Stimulated activated effector memory CD8-positive, alpha-beta T cell treated with anti-CD3 and anti-CD28 coated beads, Interleukin-12 subunit alpha, Interleukin-12 subunit beta, amount 100 ng/mL, for 72 hours (primary cell): Measurements from ENCODE around the gene SORT1.

Source experiments
- ATAC-seq: fragments of 150-1000 bp; cut with Tn5 transposase; 2 replicates; pipeline ENCODE4 v1.10.0; 2021
- DNase-seq, 2 donors: peaks; one replicate each; pipeline ENCODE4 v3.0.0; 2021 to 2022; ENCODE audit warnings: low spot score in 2 of 2
- H3K27ac Mint-ChIP-seq: one replicate; pipeline ENCODE4 v1.8.0; 2022; ENCODE audit warnings: mild to moderate bottlenecking, mixed read lengths
- H3K36me3 Mint-ChIP-seq: one replicate; pipeline ENCODE4 v1.8.0; 2022; ENCODE audit warnings: mild to moderate bottlenecking, mixed read lengths
- H3K4me1 Mint-ChIP-seq: one replicate; pipeline ENCODE4 v1.8.0; 2022; ENCODE audit warnings: mixed read lengths
- H3K4me3 Mint-ChIP-seq: one replicate; pipeline ENCODE4 v1.8.0; 2022; ENCODE audit warnings: mild to moderate bottlenecking, mixed read lengths
- H3K9me3 Mint-ChIP-seq: one replicate; pipeline ENCODE4 v1.8.0; 2022; ENCODE audit warnings: mixed read lengths

SORT1 gene

GRCh38 chr1:109272831-109273547 is 124.7 kb downstream of the SORT1 start:
- no peak overlapping the region for H3K27ac Mint-ChIP-seq
- no peaks in the 10 kb centered on the region for H3K36me3 Mint-ChIP-seq
- no peak for ATAC-seq
- H3K9me3 Mint-ChIP-seq, result no peaks in the 10 kb centered on the region
- no peak overlapping the region for H3K4me3 Mint-ChIP-seq
- DNase-seq, result no peak
- H3K4me1 Mint-ChIP-seq, result peaks cover 6% of the 10 kb centered on the region

GRCh38 chr1:109272021-109272799 is 125.5 kb downstream of the SORT1 start:
- Mint-ChIP-seq H3K4me3 (no peak overlapping the region), H3K36me3 (no peaks in the 10 kb centered on the region), H3K27ac (no peak overlapping the region), H3K9me3 (no peaks in the 10 kb centered on the region), H3K4me1 (peaks cover 4% of the 10 kb centered on the region)
- ATAC-seq (no peak), DNase-seq (no peak)

GRCh38 chr1:109271458-109271857 is 126.3 kb downstream of the SORT1 start:
- DNase-seq, result no peak

GRCh38 chr1:109270623-109271317 is 126.9 kb downstream of the SORT1 start:
- Mint-ChIP-seq H3K27ac (peak overlapping the region; percentile 70), H3K36me3 (no peaks in the 10 kb centered on the region), H3K4me3 (no peak overlapping the region), H3K9me3 (no peaks in the 10 kb centered on the region), H3K4me1 (no peaks in the 10 kb centered on the region)
- DNase-seq, result no peak
- ATAC-seq, result no peak

More at GRCh38 chr1:109271458-109271857, 126.3 kb downstream of the SORT1 start:
- Mint-ChIP-seq H3K4me3 (no peak overlapping the region), H3K27ac (peak overlapping the region; percentile 70), H3K4me1 (no peaks in the 10 kb centered on the region), H3K36me3 (no peaks in the 10 kb centered on the region), H3K9me3 (no peaks in the 10 kb centered on the region)
- no peak for ATAC-seq

GRCh38 chr1:109269981-109270622 is 127.6 kb downstream of the SORT1 start:
- Mint-ChIP-seq H3K9me3 (no peaks in the 10 kb centered on the region), H3K27ac (peak overlapping the region; percentile 70), H3K36me3 (no peaks in the 10 kb centered on the region), H3K4me3 (no peak overlapping the region), H3K4me1 (no peaks in the 10 kb centered on the region)
- no peak for ATAC-seq
- no peak for DNase-seq

- Mint-ChIP-seq H3K27ac (no peak overlapping the region), H3K4me3 (no peak overlapping the region), H3K4me1 (no peaks in the 10 kb centered on the region), H3K9me3 (no peaks in the 10 kb centered on the region), H3K36me3 (no peaks in the 10 kb centered on the region)
- DNase-seq (no peak), ATAC-seq (no peak)
Observed at GRCh38 chr1:109269212-109269980, 128.3 kb downstream of the SORT1 start.

GRCh38 chr1:109268431-109269211 is 129.1 kb downstream of the SORT1 start:
- peaks cover 3% of the 10 kb centered on the region for H3K4me1 Mint-ChIP-seq
- H3K36me3 Mint-ChIP-seq, result no peaks in the 10 kb centered on the region
- ATAC-seq (no peak), DNase-seq (no peak)
- no peak overlapping the region for H3K27ac Mint-ChIP-seq
- H3K9me3 Mint-ChIP-seq, result no peaks in the 10 kb centered on the region
- H3K4me3 Mint-ChIP-seq, result no peak overlapping the region

GRCh38 chr1:109267743-109268300 is 129.9 kb downstream of the SORT1 start:
- Mint-ChIP-seq H3K27ac (no peak overlapping the region), H3K9me3 (no peaks in the 10 kb centered on the region), H3K4me3 (no peak overlapping the region), H3K4me1 (peaks cover 9% of the 10 kb centered on the region), H3K36me3 (no peaks in the 10 kb centered on the region)
- DNase-seq, result no peak
- ATAC-seq, result no peak

GRCh38 chr1:109266965-109267364 is 130.8 kb downstream of the SORT1 start:
- Mint-ChIP-seq H3K36me3 (no peaks in the 10 kb centered on the region), H3K27ac (peak overlapping the region; percentile 20), H3K4me3 (no peak overlapping the region), H3K4me1 (peaks cover 9% of the 10 kb centered on the region), H3K9me3 (no peaks in the 10 kb centered on the region)
- no peak for ATAC-seq
- DNase-seq, result no peak

GRCh38 chr1:109265741-109266330 is 131.9 kb downstream of the SORT1 start:
- DNase-seq (no peak), ATAC-seq (no peak)
- Mint-ChIP-seq H3K9me3 (no peaks in the 10 kb centered on the region), H3K36me3 (no peaks in the 10 kb centered on the region), H3K27ac (no peak overlapping the region), H3K4me3 (no peak overlapping the region), H3K4me1 (peaks cover 9% of the 10 kb centered on the region)

GRCh38 chr1:109265016-109265415 is 132.7 kb downstream of the SORT1 start:
- no peak for DNase-seq
- ATAC-seq, result no peak
- H3K4me1 Mint-ChIP-seq, result peaks cover 9% of the 10 kb centered on the region
- H3K9me3 Mint-ChIP-seq, result no peaks in the 10 kb centered on the region
- H3K27ac Mint-ChIP-seq, result no peak overlapping the region
- no peak overlapping the region for H3K4me3 Mint-ChIP-seq
- no peaks in the 10 kb centered on the region for H3K36me3 Mint-ChIP-seq

GRCh38 chr1:109264379-109264755 is 133.4 kb downstream of the SORT1 start:
- Mint-ChIP-seq H3K27ac (no peak overlapping the region), H3K36me3 (no peaks in the 10 kb centered on the region), H3K9me3 (no peaks in the 10 kb centered on the region), H3K4me3 (no peak overlapping the region), H3K4me1 (peaks cover 9% of the 10 kb centered on the region)
- DNase-seq (no peak), ATAC-seq (no peak)

GRCh38 chr1:109263597-109264378 is 133.9 kb downstream of the SORT1 start:
- no peaks in the 10 kb centered on the region for H3K9me3 Mint-ChIP-seq
- peak; percentile 86 to 90 for DNase-seq
- H3K4me3 Mint-ChIP-seq, result no peak overlapping the region
- peak; percentile 90 for ATAC-seq
- peak overlapping the region; percentile 77 for H3K27ac Mint-ChIP-seq
- H3K4me1 Mint-ChIP-seq, result peaks cover 9% of the 10 kb centered on the region
- H3K36me3 Mint-ChIP-seq, result no peaks in the 10 kb centered on the region
